Measurements from ENCODE around the gene ARHGDIG.
A peak's percentile ranks its signal among the peaks of the same experiment; 100 is the strongest.
"Not testable (repeated sequence)": the region's sequence is repeated elsewhere in the genome, so short reads cannot be mapped to it uniquely, and the experiment has no call there.

The ARHGDIG gene

GRCh38 chr16:264440-264951 is 15.9 kb upstream of the ARHGDIG start:
- no peak for DNase-seq

GRCh38 chr16:265002-265529 is 15.3 kb upstream of the ARHGDIG start:
- DNase-seq, result no peak

GRCh38 chr16:265711-266110 is 14.7 kb upstream of the ARHGDIG start:
- no peak for DNase-seq

GRCh38 chr16:266258-267164 is 13.9 kb upstream of the ARHGDIG start:
- no peak for DNase-seq

- DNase-seq, result not testable (repeated sequence)
These were observed 12.8 kb upstream of the ARHGDIG start for GRCh38 chr16:267562-267961.

- peak; percentile 36 for DNase-seq
These were observed 12.0 kb upstream of the ARHGDIG start for GRCh38 chr16:268141-269053.

- DNase-seq, result no peak
These were observed 11.2 kb upstream of the ARHGDIG start for GRCh38 chr16:269061-269796.

- no peak for DNase-seq
These were observed 9.8 kb upstream of the ARHGDIG start for GRCh38 chr16:270381-271255.

- no peak for DNase-seq
These were observed 7.5 kb upstream of the ARHGDIG start for GRCh38 chr16:272633-273546.

- no peak for DNase-seq
These were observed 6.6 kb upstream of the ARHGDIG start for GRCh38 chr16:273547-274421.

GRCh38 chr16:275041-275641 is 5.2 kb upstream of the ARHGDIG start:
- no peak for DNase-seq

- DNase-seq, result no peak
These were observed 4.6 kb upstream of the ARHGDIG start, which contains the start of gene RGS11 for GRCh38 chr16:275786-276232. Gene RGS11, minus strand, starts transcription at chr16:275944. Its CDS starts 33 bp downstream, at chr16:275911.

- no peak for DNase-seq
These were observed 3.8 kb upstream of the ARHGDIG start for GRCh38 chr16:276426-277077.

- DNase-seq, result peak; percentile 45
These were observed 1.5 kb upstream of the ARHGDIG start for GRCh38 chr16:278863-279366.

- no peak for DNase-seq
These were observed 860 bp upstream of the ARHGDIG start for GRCh38 chr16:279531-279930.

- DNase-seq, result no peak
These were observed 358 bp upstream of the ARHGDIG start for GRCh38 chr16:280005-280460.

GRCh38 chr16:280991-281659 is 734 bp downstream of the ARHGDIG start:
- no peak for DNase-seq

Data from NCI-H1092 treated with DMSO at 0.1 percent for 48 hours (cell line).